ENCODE measurements around the gene IRS2.

Gene IRS2

DNA sequence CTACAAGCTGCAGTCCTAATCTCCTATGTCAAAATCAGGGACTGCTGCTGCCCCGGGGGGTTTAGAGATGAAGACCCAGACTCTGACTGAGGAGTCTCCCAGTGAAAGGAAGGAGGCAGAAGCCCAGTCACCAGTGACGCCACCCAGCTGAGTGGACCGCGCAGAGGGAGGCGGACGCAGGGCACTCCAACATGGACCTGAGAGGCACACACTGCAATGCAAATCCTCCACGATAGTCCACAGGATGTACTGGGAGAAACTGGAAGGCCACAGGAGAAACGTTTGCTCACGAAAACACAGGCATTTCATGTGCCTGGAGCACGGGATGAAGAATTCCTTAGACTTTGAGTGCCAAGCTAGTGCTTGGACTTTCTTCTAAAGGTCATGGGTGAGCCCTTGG lies 58.3 kb downstream of the IRS2 start:
- DNase-seq: no peak

DNA sequence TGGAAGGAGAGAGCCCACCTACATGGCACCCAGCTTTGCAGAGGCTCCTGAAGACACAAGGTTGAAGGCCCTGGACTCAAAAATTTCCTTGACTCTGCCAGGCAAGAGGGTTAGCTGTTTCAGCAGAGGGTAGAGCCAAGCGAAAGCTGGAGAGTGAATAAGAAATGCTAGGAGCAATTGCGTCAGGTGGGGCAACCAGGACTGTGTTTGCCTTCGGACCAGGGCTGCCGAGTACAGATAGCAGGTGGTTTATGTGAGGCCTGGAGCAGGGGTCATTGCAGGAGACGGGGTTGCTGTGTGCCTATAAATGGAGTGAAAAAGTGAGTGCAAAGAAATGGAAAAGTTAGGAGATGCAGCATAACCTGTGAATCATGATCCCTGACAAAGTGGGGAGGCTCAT lies 59.1 kb downstream of the IRS2 start:
- DNase-seq: no peak

DNA sequence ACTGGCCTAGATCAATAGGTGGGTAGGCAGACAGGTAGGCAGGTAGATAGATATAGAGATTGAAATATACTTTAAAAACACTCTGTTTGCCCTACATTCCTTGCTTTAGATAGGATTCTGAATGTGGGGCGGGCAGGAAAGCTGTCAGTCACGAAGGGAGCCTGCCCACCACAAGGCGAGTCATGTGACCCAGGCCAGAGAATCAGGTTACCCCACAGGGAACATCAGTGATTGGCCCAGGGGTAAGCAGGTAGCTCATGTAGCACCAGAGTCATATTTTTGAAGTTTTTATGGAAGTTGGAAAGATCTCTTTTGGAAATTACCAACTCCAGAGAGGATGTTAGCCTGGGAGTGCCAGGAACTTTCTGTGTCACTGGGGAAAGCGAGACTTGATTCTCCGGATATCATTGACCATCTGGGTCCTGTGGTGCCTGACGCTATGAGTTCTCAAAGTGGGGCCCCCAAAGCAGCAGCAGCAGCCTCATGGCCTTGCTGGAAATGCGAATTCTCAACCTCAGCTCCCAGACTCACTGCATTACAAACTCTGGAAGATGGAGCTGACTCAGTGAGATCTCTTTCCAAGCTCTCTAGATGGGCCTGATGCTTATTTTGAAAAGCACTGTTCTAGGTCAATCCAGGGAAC lies 60.3 kb downstream of the IRS2 start:
- no peak for DNase-seq

DNA sequence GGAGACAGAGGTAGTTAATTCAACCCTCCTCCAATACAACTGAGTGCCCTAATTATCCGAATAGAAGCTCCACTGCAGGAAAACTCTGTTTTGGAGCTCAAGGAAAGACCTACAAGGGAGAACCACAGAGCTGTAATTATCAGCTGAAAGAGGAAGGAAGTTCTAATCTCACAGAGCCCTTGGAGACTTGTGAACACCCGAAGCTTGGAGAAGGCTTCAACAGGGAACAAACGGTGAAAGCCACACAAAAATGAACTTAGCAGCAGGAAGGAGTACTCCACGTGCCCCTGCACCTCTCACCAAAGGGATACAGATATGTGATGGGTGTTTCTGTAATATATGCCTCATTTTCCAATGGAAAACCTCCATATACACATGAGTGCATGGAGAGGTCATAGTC lies 61.1 kb downstream of the IRS2 start:
- peak; percentile 21 for DNase-seq

DNA sequence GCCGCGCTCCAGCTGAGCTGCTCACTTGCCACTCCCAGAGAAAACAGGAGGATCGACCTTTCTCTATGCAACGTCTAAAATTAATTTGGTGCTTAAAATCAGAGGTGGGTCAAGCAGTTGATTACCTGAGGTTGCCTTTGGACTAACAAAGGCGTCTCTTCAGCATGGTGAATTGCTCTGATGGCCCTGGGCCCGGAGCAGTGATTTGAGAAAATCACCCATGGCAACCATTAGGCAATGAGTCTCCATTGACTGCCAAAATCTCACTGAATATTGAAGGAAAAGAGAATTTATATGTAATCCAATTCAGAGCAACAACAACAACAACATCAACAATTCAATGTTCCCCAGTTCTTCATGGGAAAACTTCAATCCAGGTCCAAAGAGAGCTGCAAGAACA lies 61.8 kb downstream of the IRS2 start:
- DNase-seq: no peak

DNA sequence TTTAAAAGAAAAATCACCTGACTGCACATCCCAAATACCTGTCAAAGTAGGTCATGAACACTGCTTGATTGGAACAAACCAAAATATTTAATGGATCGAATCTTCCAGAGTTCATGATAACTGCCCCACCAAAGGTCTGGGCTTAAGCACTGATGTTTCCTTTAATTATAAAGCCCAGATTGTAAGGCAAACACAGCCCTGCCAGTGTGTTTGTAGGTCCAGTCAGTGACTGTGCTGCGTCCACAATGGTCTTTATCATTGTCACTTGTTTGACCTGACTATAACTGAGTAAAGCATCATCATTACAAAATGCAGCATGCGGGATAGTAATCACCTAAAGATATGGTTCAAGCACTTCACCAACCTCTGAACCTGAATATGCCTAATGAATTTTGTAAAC lies 63.3 kb downstream of the IRS2 start:
- no peak for DNase-seq

DNA sequence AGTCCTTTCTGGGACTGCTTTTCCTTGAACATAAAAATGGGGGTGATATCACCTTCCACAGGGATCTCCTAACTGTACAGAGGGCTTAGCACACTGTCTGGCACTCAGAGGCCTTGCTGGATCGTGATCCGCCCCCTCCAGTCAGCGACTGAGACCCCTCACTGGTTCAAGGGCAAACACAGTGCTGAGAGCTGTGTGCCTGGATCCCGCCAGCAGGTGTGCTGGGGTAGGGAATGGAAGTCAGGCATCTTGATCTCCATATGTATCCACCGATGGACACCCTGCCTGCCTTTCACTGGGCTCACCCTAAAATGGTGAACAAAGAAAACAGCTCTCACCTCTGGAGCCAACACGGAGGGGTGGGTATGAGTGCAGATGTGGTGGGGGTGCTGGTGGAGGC lies 64.3 kb downstream of the IRS2 start:
- DNase-seq: no peak

DNA sequence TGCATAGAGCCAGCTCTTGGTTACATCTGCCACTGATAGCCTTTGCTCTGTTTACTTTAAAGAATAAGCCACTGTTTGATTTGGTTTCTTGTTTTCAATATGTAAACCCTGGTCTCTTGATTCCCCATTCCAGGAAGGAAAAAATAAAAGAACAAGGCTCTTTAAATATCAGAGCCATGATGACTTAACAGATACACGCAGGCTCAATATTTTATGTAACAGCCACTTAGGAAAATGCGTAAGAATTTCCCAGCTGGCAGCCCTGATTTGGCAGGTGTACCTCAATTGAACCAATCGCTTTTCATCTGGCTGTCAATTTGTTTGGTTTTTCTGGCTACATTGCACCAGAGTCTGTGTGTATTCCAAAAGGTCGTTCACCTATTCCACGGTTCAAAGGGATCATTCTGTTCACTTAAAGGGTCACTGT lies 65.6 kb downstream of the IRS2 start:
- DNase-seq: no peak

DNA sequence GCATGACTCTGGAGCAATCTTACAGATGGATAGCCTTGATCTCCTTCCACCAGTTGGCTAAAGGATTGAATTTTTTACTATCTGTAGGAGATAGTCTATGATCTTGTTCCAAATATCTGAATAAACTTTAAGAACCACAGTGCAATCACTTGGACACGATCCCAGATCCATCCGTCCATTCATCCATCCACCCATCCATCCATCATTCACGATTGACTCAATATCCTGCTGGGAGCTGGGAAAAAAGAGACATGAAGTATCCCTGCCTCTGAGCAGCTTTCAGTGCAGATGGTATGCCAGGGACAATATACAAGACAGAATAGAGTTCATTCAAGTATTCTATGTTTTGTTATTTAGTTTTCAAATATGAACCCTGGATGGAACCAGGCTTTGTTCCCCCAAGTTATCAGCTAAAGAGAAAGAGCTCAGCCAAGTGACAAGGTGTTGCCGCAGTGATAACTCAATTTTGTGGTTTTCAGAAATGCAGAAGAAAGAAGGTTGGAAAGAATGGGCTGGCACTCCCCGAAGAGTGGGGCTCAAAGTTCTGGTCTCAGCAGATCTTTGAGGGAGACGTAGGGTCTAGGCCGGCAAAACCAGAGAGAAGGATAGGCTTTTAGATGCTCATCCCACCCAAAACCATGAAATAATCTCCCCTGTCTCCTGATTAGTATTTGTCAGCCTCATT lies 66.3 kb downstream of the IRS2 start:
- DNase-seq: no peak

DNA sequence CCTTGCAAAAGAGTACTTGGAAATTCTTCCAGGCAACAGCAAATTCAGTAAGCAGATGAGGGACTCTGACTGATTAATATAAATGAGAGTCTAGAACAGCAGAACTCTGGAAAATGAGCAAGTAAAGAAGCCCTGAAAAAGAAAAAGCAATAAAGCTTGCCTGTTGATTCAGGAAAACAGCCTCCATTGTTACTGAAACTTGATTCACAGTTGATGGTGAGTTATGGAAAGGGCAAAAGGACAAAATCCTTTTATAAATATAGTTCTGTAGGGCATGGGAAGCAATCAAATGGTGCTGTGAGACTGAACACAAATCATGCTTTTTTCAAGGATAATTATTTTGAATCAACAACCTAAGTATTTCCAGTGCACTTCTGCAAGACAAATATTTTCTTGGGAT lies 67.7 kb downstream of the IRS2 start:
- DNase-seq: no peak

DNA sequence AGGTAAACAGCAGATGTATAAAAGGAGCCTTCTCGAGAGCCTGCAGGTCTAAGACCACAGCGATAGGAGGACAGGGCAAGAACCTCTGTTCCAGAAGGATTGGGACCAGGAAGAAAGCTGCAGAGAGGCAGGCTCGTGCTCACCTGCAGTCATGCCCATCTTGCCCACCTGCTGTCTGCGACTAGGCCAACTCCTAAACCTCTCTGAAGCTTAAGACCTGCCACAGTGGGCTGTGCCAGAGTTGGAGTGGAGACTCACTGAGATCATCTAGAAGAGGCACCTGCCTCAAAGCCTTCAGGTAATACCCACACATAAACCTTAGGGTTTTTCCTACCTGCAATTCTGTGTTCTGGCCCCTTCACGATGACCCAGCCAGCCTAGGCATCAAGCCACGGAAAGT lies 68.7 kb downstream of the IRS2 start:
- DNase-seq: no peak

DNA sequence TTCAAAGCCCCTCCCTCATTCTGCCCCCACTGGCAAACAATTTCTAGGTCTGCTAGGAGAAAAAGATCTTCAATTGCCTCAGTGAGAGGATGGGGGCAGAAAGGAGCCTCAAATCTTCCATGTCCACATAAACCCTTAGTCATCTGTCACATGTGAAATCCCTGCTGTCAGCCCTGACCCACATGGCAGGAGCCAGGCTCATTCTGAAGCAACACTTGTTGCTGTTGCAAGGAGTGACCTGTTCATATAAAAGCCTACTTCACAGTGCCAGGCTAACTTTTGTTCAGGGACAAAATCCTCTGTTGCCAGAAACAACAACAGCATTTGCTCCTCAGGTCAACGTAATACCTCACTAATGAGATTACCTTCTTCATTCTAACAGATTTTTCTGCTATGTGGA lies 70.5 kb downstream of the IRS2 start:
- DNase-seq: peak; percentile 86

DNA sequence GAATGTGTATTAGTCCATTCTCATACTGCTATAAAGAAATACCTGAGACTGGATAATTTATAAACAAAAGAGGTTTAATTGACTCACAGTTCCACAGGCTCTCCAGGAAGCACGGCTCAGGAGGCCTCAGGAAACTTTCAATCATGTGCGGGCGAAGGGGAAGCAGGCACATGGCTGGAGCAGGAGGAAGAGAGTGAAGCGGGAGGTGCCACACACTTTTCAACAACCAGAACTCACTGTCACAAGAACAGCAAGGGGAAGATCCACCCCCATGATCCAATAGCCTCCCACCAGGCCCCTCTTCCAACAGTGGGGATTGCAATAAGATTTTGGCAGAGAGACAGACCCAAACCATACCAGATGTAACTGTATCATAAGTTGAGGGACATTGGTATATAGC lies 72.7 kb downstream of the IRS2 start:
- DNase-seq: peak; percentile 6

DNA sequence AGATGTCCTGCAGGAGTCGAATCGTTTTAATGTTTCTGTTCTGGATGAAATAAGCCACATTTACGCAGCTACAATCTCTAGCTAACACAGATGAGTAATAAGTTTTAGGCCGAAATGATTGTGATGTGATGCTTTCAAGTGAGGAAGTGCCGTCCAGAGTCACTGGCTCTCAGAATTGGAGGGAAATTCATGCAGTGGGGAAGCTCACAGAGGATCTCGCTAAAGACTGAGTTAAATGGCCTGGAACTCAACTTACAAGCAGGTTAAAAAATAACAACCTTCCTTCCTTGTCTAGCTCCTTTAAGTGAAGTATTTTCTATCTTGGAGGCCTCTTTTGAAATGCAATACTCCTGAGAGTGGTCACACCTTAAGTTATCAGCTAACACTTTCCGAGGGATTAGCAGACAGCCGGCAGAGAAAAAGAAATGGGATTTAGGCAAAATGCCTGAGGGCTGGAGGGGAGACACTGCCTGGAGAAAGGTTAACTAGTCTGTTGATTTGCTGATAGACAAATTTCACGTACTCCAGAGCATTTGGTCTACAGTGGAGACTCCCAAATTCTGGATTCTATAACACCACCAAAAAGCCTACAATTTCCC lies 74.2 kb downstream of the IRS2 start:
- DNase-seq: peak; percentile 74

DNA sequence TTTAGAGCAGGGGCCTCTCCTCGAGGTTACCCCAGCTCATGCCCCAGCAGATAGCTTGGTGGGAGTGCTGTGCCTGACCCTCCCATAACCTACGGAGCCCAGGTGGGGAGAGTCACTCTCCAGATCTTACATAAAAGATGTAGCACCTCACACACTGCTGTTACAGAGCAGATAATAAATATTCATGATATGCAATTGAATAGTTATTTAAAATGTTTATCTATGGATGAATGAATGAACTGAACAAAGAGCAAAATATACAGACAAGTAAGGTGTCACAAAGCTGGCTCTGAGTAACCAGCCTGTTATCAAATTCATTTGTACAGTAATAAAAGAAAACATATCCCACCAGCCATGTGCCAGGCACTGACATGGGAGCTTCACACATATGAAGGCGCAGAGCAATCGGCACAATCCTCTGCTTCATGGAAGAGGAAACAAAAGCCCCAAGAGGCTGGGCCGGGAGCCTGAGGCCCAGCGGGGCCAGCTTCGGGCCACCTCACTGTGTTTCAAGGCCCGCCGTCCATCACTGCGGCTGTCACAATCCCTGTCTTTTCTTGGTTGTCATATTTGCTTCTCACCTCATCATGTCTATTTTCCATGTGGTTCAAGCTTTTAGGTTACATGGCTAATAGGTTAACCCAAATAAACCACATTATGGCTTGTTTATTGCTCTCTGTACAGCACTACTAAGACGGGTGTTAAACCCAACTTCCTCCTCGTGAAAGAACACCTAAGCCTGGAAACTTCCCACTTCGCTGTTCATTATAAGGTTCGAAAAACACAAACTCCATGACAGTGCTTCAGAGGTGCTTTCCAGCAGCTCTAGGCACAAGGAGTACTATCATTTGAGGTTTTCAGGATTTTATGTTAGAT lies 78.4 kb downstream of the IRS2 start:
- DNase-seq: no peak

DNA sequence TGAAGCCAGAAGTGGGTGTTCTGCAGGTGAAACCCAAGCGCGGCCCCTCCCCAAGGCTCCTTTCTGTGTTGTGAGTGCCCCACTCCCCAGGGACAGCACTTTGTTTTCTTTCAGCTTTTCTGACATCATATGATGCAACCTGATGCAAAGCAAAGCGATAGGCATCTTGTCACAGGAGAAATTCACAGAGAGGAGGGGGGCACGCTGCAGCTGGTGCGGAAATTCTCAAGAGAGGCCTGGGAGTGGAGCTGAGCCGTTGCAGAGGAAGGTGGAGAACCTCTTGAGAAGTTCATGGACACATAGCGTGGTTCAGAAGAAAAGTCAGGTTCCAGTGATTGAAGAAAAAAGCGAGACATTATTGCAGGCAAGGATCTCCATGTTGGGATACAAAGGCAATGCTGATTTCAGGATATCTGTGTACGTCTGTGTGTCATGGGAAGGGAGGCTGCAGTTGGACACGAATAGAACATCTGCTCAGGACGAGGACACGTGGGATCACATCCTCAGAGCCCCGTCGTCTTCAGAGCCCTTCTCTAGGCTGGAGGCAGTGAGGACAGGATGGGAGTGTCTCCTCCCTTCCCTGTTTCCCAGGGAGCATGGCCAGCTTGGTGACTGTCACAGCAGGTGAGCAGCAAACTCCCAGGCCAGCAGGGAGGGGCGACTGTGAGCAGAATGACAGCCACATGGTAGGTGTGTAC lies 79.2 kb downstream of the IRS2 start:
- no peak for DNase-seq

DNA sequence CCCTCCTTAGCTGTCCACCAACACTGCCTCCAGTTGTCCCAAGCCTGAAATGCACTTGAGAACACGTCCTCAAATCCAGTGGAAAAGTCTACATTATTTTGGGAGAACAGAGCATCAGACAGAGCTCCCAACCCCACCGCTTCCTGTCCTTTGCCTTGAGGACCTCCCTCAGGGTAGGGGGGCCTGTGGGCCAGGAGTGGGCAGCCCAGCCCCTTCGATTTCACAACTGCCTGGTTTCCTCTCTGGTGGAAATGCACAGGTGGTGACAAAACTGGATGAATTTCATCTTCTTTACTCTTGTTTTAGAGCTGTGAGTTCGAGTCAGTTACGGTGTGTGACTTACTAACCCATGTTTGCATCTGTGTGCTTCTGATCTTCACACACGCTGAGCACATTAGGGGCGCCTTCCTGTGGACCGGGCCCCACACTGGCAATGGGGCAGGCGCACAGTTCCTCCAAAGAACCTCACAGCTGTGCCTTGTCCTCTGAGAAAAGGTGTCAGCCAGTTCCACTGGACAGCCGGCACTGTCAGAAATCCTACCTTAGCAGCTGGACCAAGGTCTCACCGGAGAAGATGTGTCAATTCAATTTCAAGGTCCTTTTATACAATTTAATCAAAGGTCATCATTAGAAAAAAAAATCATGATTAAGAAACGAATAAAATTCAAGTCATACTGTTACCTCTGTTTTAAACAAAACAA lies 80.2 kb downstream of the IRS2 start:
- no peak for DNase-seq

DNA sequence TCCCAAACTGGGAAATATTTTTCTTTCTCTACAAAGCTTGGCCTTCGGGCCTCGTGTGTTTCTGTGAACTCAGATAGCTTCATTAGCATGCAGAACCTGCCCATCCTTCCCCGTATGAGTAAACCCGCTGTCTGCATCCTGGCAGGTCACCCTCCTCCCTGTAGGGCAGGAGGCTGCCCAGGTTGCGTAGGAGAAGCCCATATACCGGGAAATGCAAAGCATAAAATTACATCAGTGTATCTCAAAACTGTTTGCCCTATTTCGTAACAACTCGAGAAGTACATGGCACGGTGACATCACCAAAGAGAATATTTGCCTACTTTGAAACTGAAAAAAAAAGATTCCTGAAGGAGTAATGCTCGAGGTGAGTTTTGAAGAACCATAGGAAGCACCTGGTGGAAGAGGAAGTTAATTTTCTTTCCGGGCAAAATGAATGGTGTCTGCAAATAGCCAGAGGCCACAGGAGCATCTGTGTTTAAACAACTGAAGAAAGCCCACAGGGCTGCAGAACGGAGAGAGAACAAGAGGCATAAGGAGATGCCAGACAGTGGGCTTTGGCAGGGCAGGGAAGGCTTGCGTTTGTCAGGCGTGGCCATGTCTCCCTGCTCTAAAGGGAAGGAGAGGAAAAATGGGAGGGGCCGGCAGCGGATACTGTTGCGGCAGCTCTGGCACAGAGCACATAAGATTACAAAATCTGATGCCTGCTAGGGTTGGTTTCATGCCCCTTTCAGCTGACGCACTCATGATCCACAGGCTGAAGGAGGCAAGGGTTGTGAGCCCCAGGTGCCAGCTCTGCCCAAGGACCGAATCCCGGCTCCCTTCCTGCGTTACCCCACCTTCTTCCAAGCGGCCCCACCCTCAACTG lies 81.4 kb downstream of the IRS2 start:
- peak; percentile 85 for DNase-seq

DNA sequence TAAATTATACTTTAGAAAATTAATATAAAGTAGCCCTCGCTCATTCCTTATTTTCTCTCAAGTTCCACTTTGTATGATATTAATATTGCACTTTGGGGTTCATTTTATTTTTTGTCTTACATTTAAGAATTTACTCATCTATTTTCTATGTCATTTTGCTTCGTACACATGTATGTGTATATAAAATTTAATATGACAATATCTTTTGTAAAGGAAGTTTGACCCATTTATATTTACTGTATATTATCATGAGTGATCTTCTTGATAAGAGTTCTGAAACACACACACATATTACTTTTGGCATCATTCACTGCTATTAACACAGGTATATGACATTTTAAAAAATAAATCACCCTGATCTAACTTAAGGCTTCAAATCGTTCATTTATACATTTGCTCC lies 83.1 kb downstream of the IRS2 start:
- DNase-seq: no peak

Data from suppressor macrophage treated with lipopolysaccharide for 4 hours (primary cell).